Measurements from ENCODE around the gene CERS2. TPM values are rescaled to one million over a fixed set of nuclear protein-coding genes. Genes with fewer than 3 reads are reported as not detected.

The CERS2 gene
- total RNA-seq, 1 donor from 2014 or later, result 106 TPM

DNA sequence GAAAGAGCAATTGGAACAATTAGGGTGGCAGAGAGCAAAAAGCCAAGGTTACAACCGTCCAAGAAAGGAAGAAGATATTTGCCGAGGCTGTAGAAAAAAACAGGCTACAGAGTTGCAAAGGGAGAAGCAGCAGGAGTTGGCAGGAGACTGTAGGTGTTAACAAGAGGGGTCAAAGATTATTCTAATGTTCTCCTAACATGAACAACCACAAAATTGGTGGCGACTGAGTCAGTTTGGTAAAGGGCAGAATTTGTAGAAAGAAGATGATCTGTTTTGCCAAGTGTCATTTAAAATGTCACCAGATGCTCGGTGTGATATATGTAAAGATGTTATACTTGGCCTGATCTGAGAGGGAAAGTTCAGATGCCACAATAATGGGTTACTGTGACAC is 33.2 kb upstream of the CERS2 start:
- CTCF ChIA-PET, result no interaction called here
- peak overlapping the region; percentile 98 for H3K4me3 Mint-ChIP-seq
- peaks cover 69% of the 10 kb centered on the region for H3K4me1 Mint-ChIP-seq
- no peak for ATAC-seq (ENCODE audit: low read depth)
- intact Hi-C loops (cut with micrococcal nuclease), result loop anchor here (1.0 to 10.0 kb wide), 11 partner anchors 29 to 604 kb away; partner anchors contain the start of genes ARNT, CDC42SE1, PSMD4 and SETDB1
- peak overlapping the region; percentile 93 for H3K27ac Mint-ChIP-seq
- no peaks in the 10 kb centered on the region for H3K9me3 Mint-ChIP-seq
- no peak for DNase-seq
- H3K36me3 Mint-ChIP-seq (ENCODE audit: low read depth), result peaks cover 13% of the 10 kb centered on the region
- TF ChIP-seq CTCF (IDR thresholded peaks at IDR 0.05), result no peak
- no peaks in the 10 kb centered on the region for H3K27me3 Mint-ChIP-seq
- POLR2A ChIA-PET, result no interaction called here

- no peaks in the 10 kb centered on the region for H3K27me3 Mint-ChIP-seq
- H3K9me3 Mint-ChIP-seq, result no peaks in the 10 kb centered on the region
- H3K4me1 Mint-ChIP-seq, result peaks cover 68% of the 10 kb centered on the region
- ChIA-PET POLR2A (interaction anchor here (1.0 to 1.9 kb wide), 11 partner anchors 10 to 643 kb away, joined by 3 to 8 read pairs (median 4); partner anchors contain the start of genes C1orf56, CDC42SE1, CERS2 and GABPB2), CTCF (interaction anchor here (0.6 to 2.6 kb wide), 7 partner anchors 8 to 447 kb away, joined by 3 to 19 read pairs (median 4); no protein-coding TSS in a partner anchor)
- peak within 1 kb of the TSS; percentile 98 for H3K4me3 Mint-ChIP-seq
- no peak for TF ChIP-seq CTCF (IDR thresholded peaks at IDR 0.05)
- peak; percentile 29 for DNase-seq
- ATAC-seq (ENCODE audit: low read depth), result peak; percentile 43
- peak within 1 kb of the TSS; percentile 93 for H3K27ac Mint-ChIP-seq
- H3K36me3 Mint-ChIP-seq (ENCODE audit: low read depth), result peaks cover 16% of the 10 kb centered on the region
- intact Hi-C loops (cut with micrococcal nuclease), result loop anchor here (5.0 to 10.0 kb wide), 4 partner anchors 151 to 606 kb away; partner anchors contain the start of genes PSMD4, SNX27 and TNFAIP8L2
These were observed 31.9 kb upstream of the CERS2 start, which contains the start of gene MINDY1 for GRCh38 chr1:151006327-151007052. MINDY1 (minus strand) TSS chr1:151006902; CDS start chr1:151002617, 4,285 bp downstream.

- intact Hi-C loops (cut with micrococcal nuclease), result loop anchor here (5.0 to 10.0 kb wide), 4 partner anchors 151 to 606 kb away; partner anchors contain the start of genes PSMD4, SNX27 and TNFAIP8L2
- H3K4me1 Mint-ChIP-seq, result peaks cover 65% of the 10 kb centered on the region
- peak overlapping the region; percentile 98 for H3K4me3 Mint-ChIP-seq
- no peaks in the 10 kb centered on the region for H3K27me3 Mint-ChIP-seq
- no peak for TF ChIP-seq CTCF (IDR thresholded peaks at IDR 0.05)
- no peaks in the 10 kb centered on the region for H3K9me3 Mint-ChIP-seq
- ATAC-seq (ENCODE audit: low read depth) (no peak), DNase-seq (no peak)
- ChIA-PET POLR2A (interaction anchor here (0.6 to 1.9 kb wide), 12 partner anchors 32 to 809 kb away, joined by 3 to 8 read pairs (median 4); partner anchors contain the start of genes C1orf56, CDC42SE1, CERS2 and GABPB2), CTCF (interaction anchor here (1.0 to 2.6 kb wide), 6 partner anchors 8 to 446 kb away, joined by 3 to 19 read pairs (median 4); no protein-coding TSS in a partner anchor)
- peaks cover 11% of the 10 kb centered on the region for H3K36me3 Mint-ChIP-seq (ENCODE audit: low read depth)
- H3K27ac Mint-ChIP-seq, result peak overlapping the region; percentile 93
These were observed 31.2 kb upstream of the CERS2 start for GRCh38 chr1:151005729-151006319.

- ATAC-seq (ENCODE audit: low read depth), result no peak
- POLR2A ChIA-PET, result no interaction called here
- intact Hi-C loops (cut with micrococcal nuclease), result loop anchor here (10.0 kb wide), 1 partner anchor 252 kb away; the partner anchor contains the start of gene PSMD4
These were observed 28.5 kb upstream of the CERS2 start for GRCh38 chr1:151003180-151003579.

More at GRCh38 chr1:151003180-151003579, 28.5 kb upstream of the CERS2 start:
- no peak for DNase-seq
- H3K4me3 Mint-ChIP-seq, result no peak overlapping the region
- CTCF ChIA-PET, result interaction anchor here (0.9 kb wide), 2 partner anchors 9 to 23 kb away, joined by 3 read pairs; no protein-coding TSS in a partner anchor
- TF ChIP-seq CTCF (IDR thresholded peaks at IDR 0.05), result no peak
- H3K27ac Mint-ChIP-seq, result no peak overlapping the region
- H3K9me3 Mint-ChIP-seq, result no peaks in the 10 kb centered on the region
- H3K27me3 Mint-ChIP-seq, result no peaks in the 10 kb centered on the region
- peaks cover 49% of the 10 kb centered on the region for H3K4me1 Mint-ChIP-seq
- peaks cover 21% of the 10 kb centered on the region for H3K36me3 Mint-ChIP-seq (ENCODE audit: low read depth)

All from activated B cell treated with CpG ODN at 0.5 μM for 24 hours (primary cell).